Neural cell (in vitro differentiated cells): Measurements from ENCODE around the gene CTNNA1. TPM values are rescaled to one million over a fixed set of nuclear protein-coding genes. Genes with fewer than 3 reads are reported as not detected.

Experiments used
- H2AFZ ChIP-seq: fragments of 200-600, 300-800 bp; sonication (generic), shearing (Covaris generic); 2 replicates; pipeline ENCODE4 v1.6.0; 2014; ENCODE audit warnings: low read depth, mild to moderate bottlenecking, antibody characterized with exemption, low read length, moderate library complexity
- H3F3A ChIP-seq: fragments of 200-600 bp; shearing (Covaris generic); 2 replicates; pipeline ENCODE4 v1.6.1; 2016; ENCODE audit warnings: mild to moderate bottlenecking, moderate library complexity, mixed read lengths, antibody characterized with exemption, low read length; ENCODE audit not compliant: insufficient read depth, poor library complexity, severe bottlenecking
- H3K27ac ChIP-seq: fragments of 200-600, 300-800 bp; sonication (generic), shearing (Covaris generic); 2 replicates; pipeline ENCODE4 v1.5.1; 2014; ENCODE audit warnings: mild to moderate bottlenecking, low read length, moderate library complexity
- H3K27me3 ChIP-seq: fragments of 300-800, 200-600 bp; sonication (generic), shearing (Covaris generic); 2 replicates; pipeline ENCODE4 v1.6.0; 2014; ENCODE audit warnings: mild to moderate bottlenecking, low read depth, low read length, moderate library complexity; ENCODE audit not compliant: insufficient read depth
- H3K36me3 ChIP-seq: fragments of 300-800, 200-600 bp; sonication (generic), shearing (Covaris generic); 2 replicates; pipeline ENCODE4 v1.5.1; 2014; ENCODE audit warnings: mild to moderate bottlenecking, antibody characterized with exemption, low read length, moderate library complexity; ENCODE audit not compliant: insufficient read depth
- H3K4me2 ChIP-seq: fragments of 300-800, 200-600 bp; sonication (generic), shearing (Covaris generic); 2 replicates; pipeline ENCODE4 v1.6.0; 2014; ENCODE audit warnings: mild to moderate bottlenecking, low read length
- H3K4me3 ChIP-seq: fragments of 300-800, 200-600 bp; sonication (generic), shearing (Covaris generic); 2 replicates; pipeline ENCODE4 v1.5.1; 2014; ENCODE audit warnings: mild to moderate bottlenecking, low read length, moderate library complexity
- H3K79me2 ChIP-seq: fragments of 200-600 bp; shearing (Covaris generic); replicated peaks from 2 replicates; pipeline ENCODE4 v1.6.0; 2014; ENCODE audit warnings: mild to moderate bottlenecking, low read length, moderate library complexity; ENCODE audit not compliant: insufficient read depth
- H3K9ac ChIP-seq: fragments of 300-800, 200-600 bp; sonication (generic), shearing (Covaris generic); 2 replicates; pipeline ENCODE4 v1.6.1; 2016; ENCODE audit warnings: mild to moderate bottlenecking, low read length, mixed read lengths
- H3K9me2 ChIP-seq: fragments of 200-600 bp; shearing (Covaris generic); 2 replicates; pipeline ENCODE4 v1.6.1; 2016; ENCODE audit warnings: mild to moderate bottlenecking, low read length, mixed read lengths; ENCODE audit not compliant: insufficient read depth
- H3K9me3 ChIP-seq: fragments of 200-600, 300-800 bp; sonication (generic), shearing (Covaris generic); 2 replicates; pipeline ENCODE4 v1.6.1; 2016; ENCODE audit warnings: mild to moderate bottlenecking, mixed run types, low read length, moderate library complexity, mixed read lengths
- H4K20me1 ChIP-seq: fragments of 200-600 bp; shearing (Covaris generic); 2 replicates; pipeline ENCODE4 v1.6.1; 2016; ENCODE audit warnings: mild to moderate bottlenecking, mixed run types; ENCODE audit not compliant: insufficient read depth
- EP300 ChIP-seq: fragments of 450-650 bp; conservative IDR thresholded peaks from 2 replicates; pipeline ENCODE4 v1.6.1; 2014; ENCODE audit warnings: antibody characterized with exemption, mild to moderate bottlenecking, moderate library complexity; ENCODE audit not compliant: poor library complexity, severe bottlenecking
- EZH2 ChIP-seq: fragments of 200-600, 300-800 bp; shearing (Covaris generic), sonication (generic); IDR thresholded peaks from 2 replicates; pipeline ENCODE4 v1.6.1; 2014; ENCODE audit warnings: antibody characterized with exemption, low read length, borderline replicate concordance, mild to moderate bottlenecking; ENCODE audit not compliant: insufficient read depth, poor library complexity, severe bottlenecking
- MXI1 ChIP-seq: fragments of 450-650 bp; conservative IDR thresholded peaks from 2 replicates; pipeline ENCODE4 v1.6.1; 2014; ENCODE audit warnings: antibody characterized with exemption, mild to moderate bottlenecking; ENCODE audit not compliant: poor library complexity, severe bottlenecking
- POLR2AphosphoS5 ChIP-seq: IDR thresholded peaks from 2 replicates; pipeline ENCODE4 v1.6.1; 2012
- RAD21 ChIP-seq: fragments of 450-650 bp; conservative IDR thresholded peaks from 2 replicates; pipeline ENCODE4 v1.6.1; 2014; ENCODE audit warnings: antibody characterized with exemption, mild to moderate bottlenecking, moderate library complexity
- SMC3 ChIP-seq: fragments of 450-650 bp; conservative IDR thresholded peaks from 2 replicates; pipeline ENCODE4 v1.6.1; 2014; ENCODE audit warnings: antibody characterized with exemption, mild to moderate bottlenecking, moderate library complexity; ENCODE audit not compliant: poor library complexity
- TAF1 ChIP-seq: IDR thresholded peaks from 2 replicates; pipeline ENCODE4 v1.6.1; 2012; ENCODE audit warnings: low read depth
- polyA plus RNA-seq: library from polyadenylated mRNA; depleted of rRNA; stranded (reverse); fragments of >200 nt; gene quantifications from 2 replicates; pipeline ENCODE4 v1.2.3, GENCODE V29; 2014
- TF ChIP-seq, protein P1 (sequence below): fragments of 450-650 bp; IDR thresholded peaks from 2 replicates; pipeline ENCODE4 v1.5.1; 2014; ENCODE audit warnings: antibody characterized with exemption, mild to moderate bottlenecking, moderate library complexity; ENCODE audit not compliant: poor library complexity, severe bottlenecking
- TF ChIP-seq, protein P2 (sequence below): IDR thresholded peaks from 2 replicates; pipeline ENCODE4 v1.6.1; 2012; ENCODE audit warnings: borderline replicate concordance

CTNNA1 gene
- polyA plus RNA-seq, 1 donor from 2014 or later, result 87.9 TPM

DNA sequence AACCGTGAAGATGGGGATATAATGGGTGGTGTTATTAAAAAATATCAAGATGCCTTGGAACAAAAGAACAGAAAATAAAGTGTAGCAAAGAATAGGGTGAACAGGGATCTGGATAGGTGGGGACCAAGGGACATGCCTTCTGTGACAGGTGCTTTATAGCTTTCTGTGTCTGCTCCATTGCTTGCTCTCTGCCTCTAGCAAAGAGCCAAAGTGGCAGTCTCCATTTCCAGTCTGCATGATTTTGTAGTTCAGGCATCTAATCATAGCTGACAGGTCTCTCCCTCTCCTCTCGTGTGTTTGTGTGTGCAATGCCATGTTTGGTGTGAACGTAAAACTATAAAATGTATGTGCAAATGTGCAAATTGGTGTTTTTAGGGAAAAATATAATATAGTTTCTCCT lies 86.9 kb downstream of the CTNNA1 start:
- H3K9me2 ChIP-seq, result no peaks in the 10 kb centered on the region
- no peak overlapping the region for H3K4me3 ChIP-seq
- no peak overlapping the region for H2AFZ ChIP-seq
- peaks cover 13% of the 10 kb centered on the region for H3K79me2 ChIP-seq
- H3K27ac ChIP-seq, result no peak overlapping the region
- no peaks in the 10 kb centered on the region for H3K36me3 ChIP-seq
- no peaks in the 10 kb centered on the region for H3F3A ChIP-seq
- H3K27me3 ChIP-seq, result no peaks in the 10 kb centered on the region
- TF ChIP-seq MXI1 (no peak), SMC3 (no peak), EZH2 (no peak), EP300 (no peak), RAD21 (no peak), POLR2AphosphoS5 (no peak), TAF1 (no peak)
- TF ChIP-seq, protein P1, sequence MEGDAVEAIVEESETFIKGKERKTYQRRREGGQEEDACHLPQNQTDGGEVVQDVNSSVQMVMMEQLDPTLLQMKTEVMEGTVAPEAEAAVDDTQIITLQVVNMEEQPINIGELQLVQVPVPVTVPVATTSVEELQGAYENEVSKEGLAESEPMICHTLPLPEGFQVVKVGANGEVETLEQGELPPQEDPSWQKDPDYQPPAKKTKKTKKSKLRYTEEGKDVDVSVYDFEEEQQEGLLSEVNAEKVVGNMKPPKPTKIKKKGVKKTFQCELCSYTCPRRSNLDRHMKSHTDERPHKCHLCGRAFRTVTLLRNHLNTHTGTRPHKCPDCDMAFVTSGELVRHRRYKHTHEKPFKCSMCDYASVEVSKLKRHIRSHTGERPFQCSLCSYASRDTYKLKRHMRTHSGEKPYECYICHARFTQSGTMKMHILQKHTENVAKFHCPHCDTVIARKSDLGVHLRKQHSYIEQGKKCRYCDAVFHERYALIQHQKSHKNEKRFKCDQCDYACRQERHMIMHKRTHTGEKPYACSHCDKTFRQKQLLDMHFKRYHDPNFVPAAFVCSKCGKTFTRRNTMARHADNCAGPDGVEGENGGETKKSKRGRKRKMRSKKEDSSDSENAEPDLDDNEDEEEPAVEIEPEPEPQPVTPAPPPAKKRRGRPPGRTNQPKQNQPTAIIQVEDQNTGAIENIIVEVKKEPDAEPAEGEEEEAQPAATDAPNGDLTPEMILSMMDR, result no peak
- TF ChIP-seq, protein P2, sequence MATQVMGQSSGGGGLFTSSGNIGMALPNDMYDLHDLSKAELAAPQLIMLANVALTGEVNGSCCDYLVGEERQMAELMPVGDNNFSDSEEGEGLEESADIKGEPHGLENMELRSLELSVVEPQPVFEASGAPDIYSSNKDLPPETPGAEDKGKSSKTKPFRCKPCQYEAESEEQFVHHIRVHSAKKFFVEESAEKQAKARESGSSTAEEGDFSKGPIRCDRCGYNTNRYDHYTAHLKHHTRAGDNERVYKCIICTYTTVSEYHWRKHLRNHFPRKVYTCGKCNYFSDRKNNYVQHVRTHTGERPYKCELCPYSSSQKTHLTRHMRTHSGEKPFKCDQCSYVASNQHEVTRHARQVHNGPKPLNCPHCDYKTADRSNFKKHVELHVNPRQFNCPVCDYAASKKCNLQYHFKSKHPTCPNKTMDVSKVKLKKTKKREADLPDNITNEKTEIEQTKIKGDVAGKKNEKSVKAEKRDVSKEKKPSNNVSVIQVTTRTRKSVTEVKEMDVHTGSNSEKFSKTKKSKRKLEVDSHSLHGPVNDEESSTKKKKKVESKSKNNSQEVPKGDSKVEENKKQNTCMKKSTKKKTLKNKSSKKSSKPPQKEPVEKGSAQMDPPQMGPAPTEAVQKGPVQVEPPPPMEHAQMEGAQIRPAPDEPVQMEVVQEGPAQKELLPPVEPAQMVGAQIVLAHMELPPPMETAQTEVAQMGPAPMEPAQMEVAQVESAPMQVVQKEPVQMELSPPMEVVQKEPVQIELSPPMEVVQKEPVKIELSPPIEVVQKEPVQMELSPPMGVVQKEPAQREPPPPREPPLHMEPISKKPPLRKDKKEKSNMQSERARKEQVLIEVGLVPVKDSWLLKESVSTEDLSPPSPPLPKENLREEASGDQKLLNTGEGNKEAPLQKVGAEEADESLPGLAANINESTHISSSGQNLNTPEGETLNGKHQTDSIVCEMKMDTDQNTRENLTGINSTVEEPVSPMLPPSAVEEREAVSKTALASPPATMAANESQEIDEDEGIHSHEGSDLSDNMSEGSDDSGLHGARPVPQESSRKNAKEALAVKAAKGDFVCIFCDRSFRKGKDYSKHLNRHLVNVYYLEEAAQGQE, result no peak
- H4K20me1 ChIP-seq, result no peaks in the 10 kb centered on the region
- H3K9ac ChIP-seq, result no peak overlapping the region
- no peaks in the 10 kb centered on the region for H3K9me3 ChIP-seq
- H3K4me2 ChIP-seq, result no peak overlapping the region

DNA sequence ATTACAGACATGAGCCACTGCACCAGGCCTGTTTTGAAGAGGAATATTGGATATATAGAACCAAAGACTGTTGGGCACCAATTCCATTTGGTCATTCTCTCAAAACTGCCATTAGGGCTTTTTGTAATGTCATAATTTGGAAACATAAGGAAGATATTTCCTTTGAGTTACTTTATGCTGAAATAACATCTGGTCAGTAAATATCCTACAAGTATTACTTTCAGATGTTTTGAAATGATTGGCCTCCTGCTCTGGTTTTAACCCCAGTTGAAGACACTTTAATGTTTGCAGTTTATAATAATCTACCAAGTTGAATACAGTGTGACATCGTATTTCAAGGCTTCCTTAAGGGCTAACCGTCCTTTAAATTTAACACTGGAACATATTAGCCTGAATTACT lies 88.3 kb downstream of the CTNNA1 start:
- H3K9ac ChIP-seq, result no peak overlapping the region
- TF ChIP-seq MXI1, result no peak
- TF ChIP-seq, protein P2, result no peak
- peaks cover 17% of the 10 kb centered on the region for H3K79me2 ChIP-seq
- H3K36me3 ChIP-seq, result no peaks in the 10 kb centered on the region
- no peaks in the 10 kb centered on the region for H3F3A ChIP-seq
- no peak overlapping the region for H3K27ac ChIP-seq
- no peaks in the 10 kb centered on the region for H3K27me3 ChIP-seq
- no peaks in the 10 kb centered on the region for H4K20me1 ChIP-seq
- no peaks in the 10 kb centered on the region for H3K9me2 ChIP-seq
- no peak overlapping the region for H3K4me2 ChIP-seq
- H3K4me3 ChIP-seq, result no peak overlapping the region
- H3K9me3 ChIP-seq, result no peaks in the 10 kb centered on the region
- H2AFZ ChIP-seq, result no peak overlapping the region
